K562 (cell line): ENCODE measurements around the gene TNFRSF6B. TPM values are rescaled to one million over a fixed set of nuclear protein-coding genes. Genes with fewer than 3 reads are reported as not detected.

Experiments
- ATAC-seq: fragments of 200-7000 bp; cut with Tn5 transposase; 3 replicates; pipeline ENCODE4 v1.9.1; 2020; ENCODE audit warnings: moderate library complexity
- BruUV-seq: library from RNA; stranded (reverse); fragments of 400-500 nt; replicated peaks from 2 replicates; lab custom pipeline; 2021; lab: Mats Ljungman, UMichigan
- CTCF ChIA-PET: fragments of 300-600 bp; formaldehyde crosslinking; extraction: SDS; loops from one replicate; lab custom pipeline; 2021; ENCODE audit warnings: low intra/inter-chr PET ratio; lab: Yijun Ruan, JAX
- POLR2A ChIA-PET: fragments of 300-600, 350-650 bp; sonication (Branson Sonifier 250); formaldehyde crosslinking; extraction: SDS; loops from one replicate; lab custom pipeline; 2021; ENCODE audit warnings: antibody characterized with exemption, inconsistent platforms; lab: Yijun Ruan, JAX
- DNase-seq, 4 experiments: peaks; one replicate each; pipeline versions ENCODE4 v3.0.0 to v3.0.0-alpha.2; 2011 to 2018; ENCODE audit warnings: low spot score in 3 of 4, mixed read lengths in 3 of 4; ENCODE audit errors: extremely low read depth in 1 of 4
- FAIRE-seq: peaks from 2 replicates; lab custom pipeline; 2011; peaks lifted over from hg19 to GRCh38; lab: Jason Lieb, UNC
- H2AFZ ChIP-seq: 2 replicates; pipeline ENCODE4 v1.6.0; 2011; ENCODE audit warnings: low read depth, low read length, control low read depth, inconsistent platforms
- H3K27ac ChIP-seq: fragments of 200-600 bp; 3 replicates; pipeline ENCODE4 v1.8.0; 2011; ENCODE audit warnings: low read depth, mild to moderate bottlenecking, control low read depth, inconsistent platforms, low read length, moderate library complexity, mixed read lengths; ENCODE audit errors: extremely low read depth
- H3K27me3 ChIP-seq, 2 experiments: fragments of 300-600 bp in 1 of 2; 2 replicates in 1 of 2; 3 replicates in 1 of 2; pipeline versions ENCODE4 v1.6.0 to v1.8.0; 2011; ENCODE audit warnings: inconsistent platforms in 2 of 2, low read length in 2 of 2, mild to moderate bottlenecking in 1 of 2, mixed read lengths in 1 of 2, moderate library complexity in 1 of 2; ENCODE audit not compliant: control insufficient read depth in 2 of 2, insufficient read depth in 2 of 2
- H3K36me3 ChIP-seq: fragments of 300-600 bp; 3 replicates; pipeline ENCODE4 v1.8.0; 2011; ENCODE audit warnings: mild to moderate bottlenecking, low read length, inconsistent platforms; ENCODE audit not compliant: control insufficient read depth, insufficient read depth
- H3K4me1 ChIP-seq, 2 experiments: fragments of 200-600 bp in 1 of 2; replicated peaks in 1 of 2; 2 replicates in 1 of 2; 3 replicates in 1 of 2; pipeline versions ENCODE4 v1.5.1 to v1.8.0; 2011; ENCODE audit warnings: inconsistent platforms in 2 of 2, low read length in 2 of 2, mild to moderate bottlenecking in 1 of 2, mixed read lengths in 1 of 2, moderate library complexity in 1 of 2; ENCODE audit not compliant: control insufficient read depth in 2 of 2, insufficient read depth in 2 of 2
- H3K4me2 ChIP-seq: 2 replicates; pipeline ENCODE4 v1.6.1; 2011; ENCODE audit warnings: low read length, control low read depth, inconsistent platforms, mixed read lengths; ENCODE audit not compliant: insufficient read depth
- H3K4me3 ChIP-seq: fragments of 200-600 bp; sonication (generic), shearing (Covaris generic); 2 replicates; pipeline ENCODE4 v1.5.1; 2016; ENCODE audit warnings: control low read depth, inconsistent platforms
- H3K79me2 ChIP-seq: fragments of 200-600 bp; 3 replicates; pipeline ENCODE4 v1.8.0; 2011; ENCODE audit warnings: low read length, inconsistent platforms; ENCODE audit not compliant: control insufficient read depth, insufficient read depth
- H3K9ac ChIP-seq, 2 experiments: 2 replicates each; pipeline versions ENCODE4 v1.6.0 to v1.6.1; 2011; ENCODE audit warnings: low read depth in 2 of 2, low read length in 2 of 2, control low read depth in 1 of 2, inconsistent platforms in 1 of 2, mild to moderate bottlenecking in 1 of 2, mixed read lengths in 1 of 2; ENCODE audit not compliant: insufficient read depth in 1 of 2
- H3K9me1 ChIP-seq: one replicate; pipeline ENCODE4 v1.6.0; 2011; ENCODE audit warnings: inconsistent platforms, mild to moderate bottlenecking, low read length, moderate library complexity; ENCODE audit not compliant: control insufficient read depth, insufficient read depth
- H3K9me3 ChIP-seq: replicated peaks from 2 replicates; pipeline ENCODE4 v1.5.1; 2011; ENCODE audit warnings: low read depth, low read length, inconsistent platforms; ENCODE audit not compliant: control insufficient read depth, insufficient read depth
- H4K20me1 ChIP-seq: replicated peaks from 2 replicates; pipeline ENCODE4 v1.6.1; 2011; ENCODE audit warnings: low read length, inconsistent platforms, mixed read lengths; ENCODE audit not compliant: control insufficient read depth, insufficient read depth
- FOXK2 ChIP-seq, 2 experiments: fragments of 450-650 bp; IDR thresholded peaks in 1 of 2; conservative IDR thresholded peaks in 1 of 2; 2 replicates each; pipeline ENCODE4 v1.6.1; 2016; ENCODE audit warnings: low read depth in 2 of 2, mild to moderate bottlenecking in 1 of 2
- POLR2G ChIP-seq: fragments of 200-400 bp; formaldehyde crosslinking; IDR thresholded peaks from 2 replicates; pipeline ENCODE4 v1.6.1; 2017; ENCODE audit warnings: low read depth, mild to moderate bottlenecking, antibody characterized with exemption, low read length, moderate library complexity
- RBFOX2 ChIP-seq: fragments of 200-400 bp; formaldehyde crosslinking; IDR thresholded peaks from 2 replicates; pipeline ENCODE4 v1.6.1; 2017; ENCODE audit warnings: low read depth, mild to moderate bottlenecking, low read length, moderate library complexity
- RBM22 ChIP-seq: fragments of 200-400 bp; formaldehyde crosslinking; IDR thresholded peaks from 2 replicates; pipeline ENCODE4 v1.6.1; 2018; ENCODE audit warnings: low read length, low read depth; ENCODE audit not compliant: poor library complexity, severe bottlenecking
- ZNF707 ChIP-seq: fragments of 250-450 bp; sonication (Bioruptor Pico); conservative IDR thresholded peaks from 2 replicates; pipeline ENCODE4 v1.8.0; 2022; ENCODE audit warnings: inconsistent platforms, mild to moderate bottlenecking, moderate library complexity
- WGBS: fragments of 100-300 bp; shearing (Covaris generic); methylation state at CpG from one replicate; pipeline ENCODE4 v1.1.6; 2016; ENCODE audit warnings: low coverage, mixed read lengths; ENCODE audit not compliant: insufficient coverage; ENCODE audit errors: missing lambda C conversion rate; 5-methylcytosine and 5-hydroxymethylcytosine counted together
- in situ Hi-C: fragments of 300-500 bp; cut with MboI; formaldehyde crosslinking; loops from 4 replicates; pipeline ENCODE4 v1.15.0; 2018; ENCODE audit warnings: inconsistent platforms, mixed read lengths
- intact Hi-C: fragments of 100-400 bp; cut with micrococcal nuclease; formaldehyde crosslinking; loops from 2 replicates; pipeline ENCODE4 v1.14.2; 2022
- polyA plus RNA-seq, 8 experiments: library from polyadenylated mRNA; depleted of rRNA in 4 of 8; stranded (reverse) in 5 of 8; unstranded in 3 of 8; fragments of >200 nt; fragmentation: Nextera tagmentation in 2 of 8; fragmentation: Illumina TruSeq in 1 of 8; extraction: Ambion mirVana in 2 of 8; extraction: Trizol in 1 of 8; gene quantifications; 2 replicates each; pipeline versions ENCODE4 v1.2.1 to v1.2.3, GENCODE V29; 2011 to 2014; ENCODE audit warnings: inconsistent platforms in 1 of 8, missing spikeins in 1 of 8
- total RNA-seq, 7 experiments: library from RNA; depleted of rRNA in 6 of 7; stranded (reverse); fragments of >200 nt in 6 of 7; fragmentation: Illumina TruSeq in 2 of 7; extraction: Trizol in 2 of 7; gene quantifications; 2 replicates each; pipeline versions ENCODE4 v1.2.1 to v1.2.3, GENCODE V29; 2011 to 2021; ENCODE audit warnings: low replicate concordance in 1 of 7

TNFRSF6B gene
- total and polyA plus RNA-seq, 9 of the 15 experiments (the other 6 are each of a cell fraction or from before 2014, with no cell fraction given) = 0.10 to 3.5 (median 0.32) TPM; not detected in 6

GRCh38 chr20:63691711-63692435 lies 4.6 kb upstream of the TNFRSF6B start:
- Histone ChIP-seq H3K9me1 (no peaks in the 10 kb centered on the region), H3K27ac (no peak overlapping the region), H3K9ac (no peak overlapping the region), H3K9me3 (no peaks in the 10 kb centered on the region), H3K4me1 (peaks cover 3 to 75% of the 10 kb centered on the region in 2 experiments; a peak in 4 of 5 replicates), H2AFZ (no peak overlapping the region), H3K4me3 (no peak overlapping the region), H3K79me2 (no peaks in the 10 kb centered on the region), H3K4me2 (no peak overlapping the region), H3K36me3 (peaks cover 37% of the 10 kb centered on the region; the same call in 2 of the 3 replicates), H3K27me3 (no peaks in the 10 kb centered on the region), H4K20me1 (no peaks in the 10 kb centered on the region)
- intact Hi-C loops (no loop called here), in situ Hi-C loops (no loop called here)
- no peak for ATAC-seq
- no peak for FAIRE-seq
- WGBS = 89% methylated on average over 17 of the region's 21 CpGs
- POLR2A ChIA-PET = interaction anchor here (0.5 to 1.3 kb wide), 3 partner anchors 10 to 199 kb away, joined by 3 to 6 read pairs (median 4); no protein-coding TSS in a partner anchor
- TF ChIP-seq FOXK2 (conservative IDR thresholded peaks at IDR 0.05 in 1 of 2, IDR thresholded peaks at IDR 0.05 in 1 of 2; ENCODE audit: low read depth in 2 of 2) (no peak), RBFOX2 (peak; percentile 55; the same call in 1 of the 2 replicates), RBM22 (peak; percentile 37), ZNF707 (no peak), POLR2G (peak; percentile 72)
- CTCF ChIA-PET = no interaction called here
- BruUV-seq = no TSS peak
- DNase-seq = no peak
